ENCODE data around the gene RHBDL3. TPM values are rescaled to one million over a fixed set of nuclear protein-coding genes. Genes with fewer than 3 reads are reported as not detected.

The RHBDL3 gene
- polyA plus RNA-seq, 2 donors: 0.29 to 0.58 TPM

DNA sequence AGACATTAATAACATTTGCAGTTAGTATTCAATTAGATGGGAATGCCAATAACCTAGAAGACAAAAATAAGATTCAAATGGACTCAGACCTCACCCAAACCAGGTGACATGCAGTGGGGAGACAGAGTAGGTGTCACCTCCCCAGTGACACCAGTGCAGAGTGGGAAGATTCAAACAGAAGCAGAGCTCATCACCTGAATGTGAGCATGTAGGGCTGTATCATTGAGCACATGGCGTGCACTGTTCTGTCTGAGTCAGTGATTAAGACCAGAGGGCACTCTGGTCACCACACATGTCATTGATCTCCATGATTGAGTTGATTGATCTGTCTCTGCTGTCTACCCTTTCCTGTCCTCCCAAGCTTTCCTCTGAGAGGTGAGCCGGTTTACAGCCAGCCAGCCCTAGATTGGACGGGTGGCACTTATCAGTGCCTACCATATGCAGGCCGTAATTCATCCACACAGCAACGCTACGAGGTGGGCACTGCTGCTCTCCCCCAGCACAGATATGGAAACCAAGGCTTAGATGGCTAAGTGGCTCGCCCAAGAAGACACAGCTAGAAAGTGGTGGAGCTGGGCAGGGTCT lies 34.0 kb downstream of the RHBDL3 start:
- no peak overlapping the region for H3K4me3 ChIP-seq (ENCODE audit: low read depth in 1 of 2, low read length in 2 of 2)
- WGBS, 2 donors: 93 to 94% methylated on average over 7 of the region's 7 CpGs
- H3K27ac ChIP-seq (ENCODE audit: low read depth in 2 of 2, low read length in 1 of 2): no peak overlapping the region
- H3K36me3 ChIP-seq (ENCODE audit: control insufficient read depth in 2 of 2, insufficient read depth in 2 of 2, low read length in 1 of 2): no peaks in the 10 kb centered on the region
- no peaks in the 10 kb centered on the region for H3K27me3 ChIP-seq (ENCODE audit: control insufficient read depth in 1 of 2, insufficient read depth in 2 of 2, low read length in 2 of 2)
- H3K4me1 ChIP-seq (ENCODE audit: control insufficient read depth in 2 of 2, insufficient read depth in 2 of 2, low read length in 1 of 2): no peaks in the 10 kb centered on the region
- no peaks in the 10 kb centered on the region for H3K9me3 ChIP-seq (ENCODE audit: control insufficient read depth in 2 of 2, insufficient read depth in 1 of 2, low read depth in 1 of 2, low read length in 1 of 2)

DNA sequence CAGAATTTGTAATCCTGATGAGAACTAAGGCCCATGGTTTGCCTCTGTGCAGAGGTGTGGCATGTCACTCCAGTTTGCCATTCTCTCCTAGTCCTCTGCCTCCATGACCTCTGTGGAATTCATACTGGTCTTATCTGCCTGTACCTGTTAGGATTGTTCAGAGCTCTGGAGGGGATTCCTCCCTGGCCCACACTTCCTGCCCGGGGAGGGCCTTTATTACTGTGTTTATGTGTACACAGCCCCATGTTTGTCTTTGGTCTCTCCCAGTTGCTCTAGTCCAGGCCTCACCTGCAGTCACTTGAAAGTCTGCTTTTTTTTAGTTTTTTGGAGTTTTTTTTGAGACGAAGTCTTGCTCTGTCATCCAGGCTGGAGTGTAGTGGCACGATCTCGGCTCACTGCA lies 36.4 kb downstream of the RHBDL3 start:
- Histone ChIP-seq H3K27me3 (ENCODE audit: control insufficient read depth in 1 of 2, insufficient read depth in 2 of 2, low read length in 2 of 2) (no peaks in the 10 kb centered on the region), H3K4me1 (ENCODE audit: control insufficient read depth in 2 of 2, insufficient read depth in 2 of 2, low read length in 1 of 2) (no peaks in the 10 kb centered on the region), H3K9me3 (ENCODE audit: control insufficient read depth in 2 of 2, insufficient read depth in 1 of 2, low read depth in 1 of 2, low read length in 1 of 2) (no peaks in the 10 kb centered on the region), H3K4me3 (ENCODE audit: low read depth in 1 of 2, low read length in 2 of 2) (no peak overlapping the region), H3K27ac (ENCODE audit: low read depth in 2 of 2, low read length in 1 of 2) (no peak overlapping the region), H3K36me3 (ENCODE audit: control insufficient read depth in 2 of 2, insufficient read depth in 2 of 2, low read length in 1 of 2) (no peaks in the 10 kb centered on the region)
- 81 to 90% methylated on average over 4 of the region's 4 CpGs for WGBS, 2 donors

- no peaks in the 10 kb centered on the region for H3K27me3 ChIP-seq (ENCODE audit: control insufficient read depth in 1 of 2, insufficient read depth in 2 of 2, low read length in 2 of 2)
- 82 to 84% methylated on average over 10 of the region's 10 CpGs for WGBS, 2 donors
- no peak overlapping the region for H3K27ac ChIP-seq (ENCODE audit: low read depth in 2 of 2, low read length in 1 of 2)
Observed at GRCh38 chr17:32302860-32303649, 37.4 kb downstream of the RHBDL3 start.

GRCh38 chr17:32303781-32304288 lies 38.2 kb downstream of the RHBDL3 start:
- no peak overlapping the region for H3K4me3 ChIP-seq (ENCODE audit: low read depth in 1 of 2, low read length in 2 of 2)
- no peaks in the 10 kb centered on the region for H3K9me3 ChIP-seq (ENCODE audit: control insufficient read depth in 2 of 2, insufficient read depth in 1 of 2, low read depth in 1 of 2, low read length in 1 of 2)
- H3K36me3 ChIP-seq (ENCODE audit: control insufficient read depth in 2 of 2, insufficient read depth in 2 of 2, low read length in 1 of 2): no peaks in the 10 kb centered on the region
- H3K27me3 ChIP-seq (ENCODE audit: control insufficient read depth in 1 of 2, insufficient read depth in 2 of 2, low read length in 2 of 2): no peaks in the 10 kb centered on the region
- 57 to 63% methylated on average over 2 of the region's 2 CpGs for WGBS, 2 donors
- H3K27ac ChIP-seq (ENCODE audit: low read depth in 2 of 2, low read length in 1 of 2): no peak overlapping the region
- no peaks in the 10 kb centered on the region for H3K4me1 ChIP-seq (ENCODE audit: control insufficient read depth in 2 of 2, insufficient read depth in 2 of 2, low read length in 1 of 2)

More at GRCh38 chr17:32302860-32303649, 37.4 kb downstream of the RHBDL3 start:
- H3K4me1 ChIP-seq (ENCODE audit: control insufficient read depth in 2 of 2, insufficient read depth in 2 of 2, low read length in 1 of 2): no peaks in the 10 kb centered on the region
- no peak overlapping the region for H3K4me3 ChIP-seq (ENCODE audit: low read depth in 1 of 2, low read length in 2 of 2)
- no peaks in the 10 kb centered on the region for H3K36me3 ChIP-seq (ENCODE audit: control insufficient read depth in 2 of 2, insufficient read depth in 2 of 2, low read length in 1 of 2)
- H3K9me3 ChIP-seq (ENCODE audit: control insufficient read depth in 2 of 2, insufficient read depth in 1 of 2, low read depth in 1 of 2, low read length in 1 of 2): no peaks in the 10 kb centered on the region

GRCh38 chr17:32305049-32305448 lies 39.4 kb downstream of the RHBDL3 start:
- H3K27ac ChIP-seq (ENCODE audit: low read depth in 2 of 2, low read length in 1 of 2): no peak overlapping the region
- no peaks in the 10 kb centered on the region for H3K4me1 ChIP-seq (ENCODE audit: control insufficient read depth in 2 of 2, insufficient read depth in 2 of 2, low read length in 1 of 2)
- H3K36me3 ChIP-seq (ENCODE audit: control insufficient read depth in 2 of 2, insufficient read depth in 2 of 2, low read length in 1 of 2): no peaks in the 10 kb centered on the region
- H3K4me3 ChIP-seq (ENCODE audit: low read depth in 1 of 2, low read length in 2 of 2): no peak overlapping the region
- H3K27me3 ChIP-seq (ENCODE audit: control insufficient read depth in 1 of 2, insufficient read depth in 2 of 2, low read length in 2 of 2): no peaks in the 10 kb centered on the region
- H3K9me3 ChIP-seq (ENCODE audit: control insufficient read depth in 2 of 2, insufficient read depth in 1 of 2, low read depth in 1 of 2, low read length in 1 of 2): no peaks in the 10 kb centered on the region
- 79 to 87% methylated on average over 9 of the region's 9 CpGs for WGBS, 2 donors

- Histone ChIP-seq H3K4me1 (ENCODE audit: control insufficient read depth in 2 of 2, insufficient read depth in 2 of 2, low read length in 1 of 2) (no peaks in the 10 kb centered on the region), H3K27me3 (ENCODE audit: control insufficient read depth in 1 of 2, insufficient read depth in 2 of 2, low read length in 2 of 2) (no peaks in the 10 kb centered on the region), H3K4me3 (ENCODE audit: low read depth in 1 of 2, low read length in 2 of 2) (no peak overlapping the region), H3K36me3 (ENCODE audit: control insufficient read depth in 2 of 2, insufficient read depth in 2 of 2, low read length in 1 of 2) (no peaks in the 10 kb centered on the region), H3K27ac (ENCODE audit: low read depth in 2 of 2, low read length in 1 of 2) (no peak overlapping the region), H3K9me3 (ENCODE audit: control insufficient read depth in 2 of 2, insufficient read depth in 1 of 2, low read depth in 1 of 2, low read length in 1 of 2) (no peaks in the 10 kb centered on the region)
- WGBS, 2 donors: 58% methylated on average over 4 of the region's 4 CpGs
Observed at GRCh38 chr17:32307658-32308057, 42.0 kb downstream of the RHBDL3 start.

- 31 to 34% methylated on average over 9 of the region's 9 CpGs for WGBS, 2 donors
- Histone ChIP-seq H3K4me1 (ENCODE audit: control insufficient read depth in 2 of 2, insufficient read depth in 2 of 2, low read length in 1 of 2) (no peaks in the 10 kb centered on the region), H3K9me3 (ENCODE audit: control insufficient read depth in 2 of 2, insufficient read depth in 1 of 2, low read depth in 1 of 2, low read length in 1 of 2) (no peaks in the 10 kb centered on the region), H3K27ac (ENCODE audit: low read depth in 2 of 2, low read length in 1 of 2) (no peak overlapping the region), H3K36me3 (ENCODE audit: control insufficient read depth in 2 of 2, insufficient read depth in 2 of 2, low read length in 1 of 2) (no peaks in the 10 kb centered on the region), H3K27me3 (ENCODE audit: control insufficient read depth in 1 of 2, insufficient read depth in 2 of 2, low read length in 2 of 2) (no peaks in the 10 kb centered on the region), H3K4me3 (ENCODE audit: low read depth in 1 of 2, low read length in 2 of 2) (no peak overlapping the region)
Observed at GRCh38 chr17:32311028-32311536, 45.5 kb downstream of the RHBDL3 start.

GRCh38 chr17:32314636-32315035 lies 49.0 kb downstream of the RHBDL3 start:
- Histone ChIP-seq H3K36me3 (ENCODE audit: control insufficient read depth in 2 of 2, insufficient read depth in 2 of 2, low read length in 1 of 2) (no peaks in the 10 kb centered on the region), H3K9me3 (ENCODE audit: control insufficient read depth in 2 of 2, insufficient read depth in 1 of 2, low read depth in 1 of 2, low read length in 1 of 2) (no peaks in the 10 kb centered on the region), H3K4me3 (ENCODE audit: low read depth in 1 of 2, low read length in 2 of 2) (no peak overlapping the region), H3K27ac (ENCODE audit: low read depth in 2 of 2, low read length in 1 of 2) (no peak overlapping the region), H3K4me1 (ENCODE audit: control insufficient read depth in 2 of 2, insufficient read depth in 2 of 2, low read length in 1 of 2) (no peaks in the 10 kb centered on the region), H3K27me3 (ENCODE audit: control insufficient read depth in 1 of 2, insufficient read depth in 2 of 2, low read length in 2 of 2) (no peaks in the 10 kb centered on the region)
- 81 to 86% methylated on average over 9 of the region's 9 CpGs for WGBS, 2 donors

DNA sequence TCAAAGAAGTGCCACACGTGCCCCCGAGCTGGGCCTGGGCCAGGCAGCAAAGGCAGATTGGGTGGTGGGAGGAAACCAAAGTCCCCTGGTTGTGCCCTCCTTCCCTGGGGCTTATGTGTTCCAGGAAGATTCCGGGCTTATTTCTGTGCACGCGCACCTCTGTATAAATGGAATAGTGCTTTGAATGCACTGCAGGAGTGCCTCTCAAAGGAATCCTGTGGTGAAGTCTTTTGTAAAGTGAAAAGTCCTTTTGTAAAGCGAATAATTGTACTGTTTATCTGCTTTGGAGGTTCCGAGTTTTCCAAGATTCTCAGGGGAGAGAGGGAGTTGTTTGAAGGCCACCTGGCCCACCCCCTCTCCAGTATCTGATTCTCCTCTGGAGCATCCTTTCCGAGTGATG lies 49.5 kb downstream of the RHBDL3 start:
- no peaks in the 10 kb centered on the region for H3K36me3 ChIP-seq (ENCODE audit: control insufficient read depth in 2 of 2, insufficient read depth in 2 of 2, low read length in 1 of 2)
- WGBS, 2 donors: 84 to 85% methylated on average over 8 of the region's 8 CpGs
- H3K27me3 ChIP-seq (ENCODE audit: control insufficient read depth in 1 of 2, insufficient read depth in 2 of 2, low read length in 2 of 2): no peaks in the 10 kb centered on the region
- no peak overlapping the region for H3K4me3 ChIP-seq (ENCODE audit: low read depth in 1 of 2, low read length in 2 of 2)
- H3K4me1 ChIP-seq (ENCODE audit: control insufficient read depth in 2 of 2, insufficient read depth in 2 of 2, low read length in 1 of 2): no peaks in the 10 kb centered on the region
- H3K9me3 ChIP-seq (ENCODE audit: control insufficient read depth in 2 of 2, insufficient read depth in 1 of 2, low read depth in 1 of 2, low read length in 1 of 2): no peaks in the 10 kb centered on the region
- H3K27ac ChIP-seq (ENCODE audit: low read depth in 2 of 2, low read length in 1 of 2): no peak overlapping the region

Measured in esophagus (tissue), 2 donors.